ENCODE data around the gene RSPH6A. TPM values are rescaled to one million over a fixed set of nuclear protein-coding genes. Genes with fewer than 3 reads are reported as not detected.
"Not testable (repeated sequence)": the region's sequence is repeated elsewhere in the genome, so short reads cannot be mapped to it uniquely, and the experiment has no call there.

RSPH6A gene
- total RNA-seq, 4 donors from 2014 or later: 1.1 TPM; not detected in 3

GRCh38 chr19:45754323-45754722 lies 60.8 kb downstream of the RSPH6A start:
- WGBS, 2 donors (ENCODE audit: low coverage in 1 of 2): 96% methylated on average over 6 of the region's 8 CpGs; no CpG with 5 or more reads in 1 of the 2 donors
- Histone ChIP-seq H3K4me1 (no peaks in the 10 kb centered on the region), H3K27me3 (no peaks in the 10 kb centered on the region), H3K9me3 (no peaks in the 10 kb centered on the region), H3K36me3 (no peaks in the 10 kb centered on the region), H3K4me3 (no peak overlapping the region), H3K27ac (no peak overlapping the region)
- in situ Hi-C loops (cut with MboI; ENCODE audit: low pct_ligation_motif_present in 1 of 4, low pct_unique_long_range_greater_than_20kb in 1 of 4, low sequenced_read_pairs in 3 of 4): no loop called here
- intact Hi-C loops (cut with DNase I; ENCODE audit: low total_unique reads): no loop called here
- no peak for TF ChIP-seq EP300 (IDR thresholded peaks at IDR 0.05; ENCODE audit: low read depth)
- TF ChIP-seq POLR2A (IDR thresholded peaks at IDR 0.05): no peak
- TF ChIP-seq POLR2AphosphoS5 (IDR thresholded peaks at IDR 0.05): no peak
- TF ChIP-seq, protein P1, sequence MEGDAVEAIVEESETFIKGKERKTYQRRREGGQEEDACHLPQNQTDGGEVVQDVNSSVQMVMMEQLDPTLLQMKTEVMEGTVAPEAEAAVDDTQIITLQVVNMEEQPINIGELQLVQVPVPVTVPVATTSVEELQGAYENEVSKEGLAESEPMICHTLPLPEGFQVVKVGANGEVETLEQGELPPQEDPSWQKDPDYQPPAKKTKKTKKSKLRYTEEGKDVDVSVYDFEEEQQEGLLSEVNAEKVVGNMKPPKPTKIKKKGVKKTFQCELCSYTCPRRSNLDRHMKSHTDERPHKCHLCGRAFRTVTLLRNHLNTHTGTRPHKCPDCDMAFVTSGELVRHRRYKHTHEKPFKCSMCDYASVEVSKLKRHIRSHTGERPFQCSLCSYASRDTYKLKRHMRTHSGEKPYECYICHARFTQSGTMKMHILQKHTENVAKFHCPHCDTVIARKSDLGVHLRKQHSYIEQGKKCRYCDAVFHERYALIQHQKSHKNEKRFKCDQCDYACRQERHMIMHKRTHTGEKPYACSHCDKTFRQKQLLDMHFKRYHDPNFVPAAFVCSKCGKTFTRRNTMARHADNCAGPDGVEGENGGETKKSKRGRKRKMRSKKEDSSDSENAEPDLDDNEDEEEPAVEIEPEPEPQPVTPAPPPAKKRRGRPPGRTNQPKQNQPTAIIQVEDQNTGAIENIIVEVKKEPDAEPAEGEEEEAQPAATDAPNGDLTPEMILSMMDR (IDR thresholded peaks at IDR 0.05): no peak
- DNase-seq: no peak

- intact Hi-C loops (cut with DNase I; ENCODE audit: low total_unique reads) (no loop called here), in situ Hi-C loops (cut with MboI; ENCODE audit: low pct_ligation_motif_present in 1 of 4, low pct_unique_long_range_greater_than_20kb in 1 of 4, low sequenced_read_pairs in 3 of 4) (no loop called here)
- Histone ChIP-seq H3K27ac (no peak overlapping the region), H3K36me3 (no peaks in the 10 kb centered on the region), H3K27me3 (no peaks in the 10 kb centered on the region), H3K4me1 (no peaks in the 10 kb centered on the region), H3K4me3 (no peak overlapping the region), H3K9me3 (no peaks in the 10 kb centered on the region)
- 80% methylated on average over 6 of the region's 6 CpGs; no CpG with 5 or more reads in 1 of the 2 donors for WGBS, 2 donors (ENCODE audit: low coverage in 1 of 2)
- no peak for TF ChIP-seq EP300 (IDR thresholded peaks at IDR 0.05; ENCODE audit: low read depth)
- TF ChIP-seq, protein P1 (IDR thresholded peaks at IDR 0.05): no peak
- TF ChIP-seq POLR2A (IDR thresholded peaks at IDR 0.05): no peak
- no peak for TF ChIP-seq POLR2AphosphoS5 (IDR thresholded peaks at IDR 0.05)
- DNase-seq: no peak
Observed at GRCh38 chr19:45753548-45753947, 61.6 kb downstream of the RSPH6A start.

DNA sequence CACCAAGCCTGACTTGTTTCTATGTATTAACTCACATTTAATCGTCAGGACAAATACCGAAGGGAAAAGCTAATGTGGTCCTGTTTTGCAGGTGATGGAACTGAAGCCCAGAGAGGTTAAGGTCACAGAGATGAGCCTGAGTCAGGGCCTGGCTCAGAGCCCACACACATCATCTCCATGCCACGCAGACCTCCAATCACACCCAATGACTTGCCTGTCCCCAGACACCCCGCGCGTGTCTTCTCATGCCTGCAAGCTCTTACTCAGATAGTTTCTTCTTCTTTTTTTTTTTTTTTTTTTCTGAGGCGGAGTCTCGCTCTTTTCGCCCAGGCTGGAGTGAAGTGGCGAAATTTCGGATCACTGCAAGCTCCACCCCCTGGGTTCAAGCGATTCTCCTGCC lies 62.5 kb downstream of the RSPH6A start:
- WGBS, 2 donors (ENCODE audit: low coverage in 1 of 2): 83 to 95% methylated on average over 5 to 12 of the region's 12 CpGs
- Histone ChIP-seq H3K27ac (no peak overlapping the region), H3K4me3 (no peak overlapping the region), H3K36me3 (no peaks in the 10 kb centered on the region), H3K27me3 (no peaks in the 10 kb centered on the region), H3K4me1 (no peaks in the 10 kb centered on the region), H3K9me3 (no peaks in the 10 kb centered on the region)
- TF ChIP-seq POLR2A (IDR thresholded peaks at IDR 0.05) (no peak), POLR2AphosphoS5 (IDR thresholded peaks at IDR 0.05) (no peak), EP300 (IDR thresholded peaks at IDR 0.05; ENCODE audit: low read depth) (no peak)
- TF ChIP-seq, protein P1 (IDR thresholded peaks at IDR 0.05): no peak
- no peak for DNase-seq
- intact Hi-C loops (cut with DNase I; ENCODE audit: low total_unique reads): no loop called here
- in situ Hi-C loops (cut with MboI; ENCODE audit: low pct_ligation_motif_present in 1 of 4, low pct_unique_long_range_greater_than_20kb in 1 of 4, low sequenced_read_pairs in 3 of 4): no loop called here

DNA sequence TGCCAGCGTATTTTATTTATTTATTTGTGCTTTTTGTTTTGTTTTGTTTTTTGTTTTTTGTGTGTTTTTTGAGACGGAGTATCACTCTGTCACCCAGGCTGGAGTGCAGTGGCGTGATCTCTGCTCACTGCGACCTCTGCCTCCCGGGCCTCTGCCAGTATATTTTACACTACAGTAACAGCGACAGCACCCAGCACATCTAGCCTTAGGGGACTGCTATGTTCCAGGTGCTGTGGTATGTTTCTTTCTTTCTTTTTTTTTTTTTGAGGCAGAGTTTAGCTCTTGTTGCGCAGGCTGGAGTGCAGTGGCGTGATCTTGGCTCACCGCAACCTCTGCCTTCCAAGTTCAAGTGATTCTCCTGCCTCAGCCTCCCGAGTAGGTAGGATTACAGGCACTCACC lies 63.6 kb downstream of the RSPH6A start:
- H3K27me3 ChIP-seq; DNase-seq; H3K9me3 ChIP-seq; intact Hi-C loops (cut with DNase I; ENCODE audit: low total_unique reads); H3K27ac ChIP-seq; H3K4me1 ChIP-seq; H3K4me3 ChIP-seq; H3K36me3 ChIP-seq; in situ Hi-C loops (cut with MboI; ENCODE audit: low pct_ligation_motif_present in 1 of 4, low pct_unique_long_range_greater_than_20kb in 1 of 4, low sequenced_read_pairs in 3 of 4): not testable (repeated sequence)
- 88 to 89% methylated on average over 10 of the region's 10 CpGs for WGBS, 2 donors (ENCODE audit: low coverage in 1 of 2)

DNA sequence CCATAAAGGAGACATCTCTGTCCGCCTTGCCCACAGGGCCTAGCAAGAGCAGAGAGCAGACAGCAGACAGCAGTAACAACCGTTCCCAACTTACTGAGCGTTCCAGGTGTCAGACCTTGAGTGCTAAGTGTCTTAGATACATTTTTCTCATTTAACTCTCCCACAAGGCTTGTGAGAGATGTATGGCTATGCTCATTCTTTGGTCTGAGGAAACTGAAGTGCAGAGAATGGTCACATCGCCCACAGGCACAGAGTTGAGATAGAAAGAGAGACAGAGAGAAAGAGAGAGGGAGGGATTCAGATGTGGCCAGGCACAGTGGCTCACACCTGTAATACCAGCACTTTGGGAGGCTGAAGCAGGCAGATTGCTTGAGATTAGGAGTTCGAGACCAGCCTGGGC lies 67.6 kb downstream of the RSPH6A start:
- Histone ChIP-seq H3K4me1 (no peaks in the 10 kb centered on the region), H3K36me3 (no peaks in the 10 kb centered on the region), H3K27ac (no peak overlapping the region), H3K9me3 (no peaks in the 10 kb centered on the region), H3K4me3 (no peak overlapping the region), H3K27me3 (no peaks in the 10 kb centered on the region)
- WGBS, 2 donors (ENCODE audit: low coverage in 1 of 2): 58 to 73% methylated on average over 3 to 5 of the region's 5 CpGs
- TF ChIP-seq, protein P1 (IDR thresholded peaks at IDR 0.05): no peak
- TF ChIP-seq POLR2AphosphoS5 (IDR thresholded peaks at IDR 0.05) (no peak), POLR2A (IDR thresholded peaks at IDR 0.05) (no peak), EP300 (IDR thresholded peaks at IDR 0.05; ENCODE audit: low read depth) (no peak)
- in situ Hi-C loops (cut with MboI; ENCODE audit: low pct_ligation_motif_present in 1 of 4, low pct_unique_long_range_greater_than_20kb in 1 of 4, low sequenced_read_pairs in 3 of 4): no loop called here
- intact Hi-C loops (cut with DNase I; ENCODE audit: low total_unique reads): no loop called here
- no peak for DNase-seq
